ENCODE measurements around the gene TAAR1. TPM values are rescaled to one million over a fixed set of nuclear protein-coding genes. Genes with fewer than 3 reads are reported as not detected.

The TAAR1 gene
- total and polyA plus RNA-seq, 2 experiments from 2014 or later: not detected

DNA sequence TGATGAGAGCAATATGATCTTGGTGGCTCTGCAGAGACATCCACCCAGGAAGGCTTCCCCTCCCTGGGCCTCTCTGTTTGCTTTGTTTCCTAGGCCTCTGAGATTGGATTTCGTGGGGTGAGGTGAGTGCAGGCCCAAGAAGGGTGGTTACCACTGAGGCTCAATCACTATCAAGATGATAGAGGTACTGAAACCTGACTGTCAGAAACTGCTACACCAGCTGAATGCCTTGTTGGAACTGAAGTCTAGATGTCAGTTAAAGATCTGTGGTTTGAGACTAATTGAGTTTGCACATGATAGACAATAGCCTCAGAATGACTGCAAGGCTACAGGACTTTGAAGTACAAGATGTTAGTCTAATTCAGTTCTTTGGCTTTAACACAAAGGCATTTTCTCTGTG lies 39.6 kb upstream of the TAAR1 start (continued):
- no peak for TF ChIP-seq ZNF331 (CRISPR knock-in tag; IDR thresholded peaks at IDR 0.05; ENCODE audit: low read depth)

DNA sequence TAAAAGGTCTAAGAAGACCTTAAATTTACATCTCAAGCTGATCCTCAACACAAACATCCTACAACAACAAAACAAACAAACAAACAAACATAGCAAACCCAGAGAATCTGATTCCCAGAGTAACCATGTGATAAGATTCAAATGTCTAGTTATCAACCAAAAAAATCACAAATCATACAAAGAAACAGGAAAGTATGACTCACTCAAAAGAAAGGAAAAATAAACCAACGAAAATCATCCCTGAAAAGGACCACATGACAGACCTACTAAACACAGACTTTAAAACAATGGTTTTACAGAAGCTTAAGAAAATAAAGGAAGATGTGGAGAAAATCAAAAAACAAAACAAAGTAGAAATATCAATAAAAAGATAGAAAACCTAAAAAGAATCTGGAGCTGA lies 36.8 kb upstream of the TAAR1 start:
- H3K36me3 ChIP-seq (ENCODE audit: insufficient read depth): no peaks in the 10 kb centered on the region
- H4K20me1 ChIP-seq (replicated peaks; ENCODE audit: insufficient read depth): no peaks in the 10 kb centered on the region
- no peak overlapping the region for H2AFZ ChIP-seq
- ATAC-seq (no peak), DNase-seq (ENCODE audit: low spot score) (no peak)
- Mint-ChIP-seq H3K9me3 (peaks cover 11% of the 10 kb centered on the region), H3K36me3 (ENCODE audit: low read depth) (0 out of 3 replicates have a peak, but pooled peaks cover 7% of the 10 kb centered on the region), H3K4me1 (no peaks in the 10 kb centered on the region), H3K27me3 (ENCODE audit: insufficient read depth, low read depth, poor library complexity) (no peaks in the 10 kb centered on the region), H3K4me3 (no peak overlapping the region), H3K27ac (no peak overlapping the region)
- no peaks in the 10 kb centered on the region for H3K79me2 ChIP-seq (replicated peaks; ENCODE audit: insufficient read depth)
- no peaks in the 10 kb centered on the region for H3K27me3 ChIP-seq (ENCODE audit: insufficient read depth)
- H3K9me2 ChIP-seq (ENCODE audit: insufficient read depth): no peaks in the 10 kb centered on the region
- H3K4me1 ChIP-seq (ENCODE audit: insufficient read depth): no peaks in the 10 kb centered on the region
- no peak for TF ChIP-seq NANOG (IDR thresholded peaks at IDR 0.05; ENCODE audit: borderline replicate concordance)
- TF ChIP-seq, protein P1, sequence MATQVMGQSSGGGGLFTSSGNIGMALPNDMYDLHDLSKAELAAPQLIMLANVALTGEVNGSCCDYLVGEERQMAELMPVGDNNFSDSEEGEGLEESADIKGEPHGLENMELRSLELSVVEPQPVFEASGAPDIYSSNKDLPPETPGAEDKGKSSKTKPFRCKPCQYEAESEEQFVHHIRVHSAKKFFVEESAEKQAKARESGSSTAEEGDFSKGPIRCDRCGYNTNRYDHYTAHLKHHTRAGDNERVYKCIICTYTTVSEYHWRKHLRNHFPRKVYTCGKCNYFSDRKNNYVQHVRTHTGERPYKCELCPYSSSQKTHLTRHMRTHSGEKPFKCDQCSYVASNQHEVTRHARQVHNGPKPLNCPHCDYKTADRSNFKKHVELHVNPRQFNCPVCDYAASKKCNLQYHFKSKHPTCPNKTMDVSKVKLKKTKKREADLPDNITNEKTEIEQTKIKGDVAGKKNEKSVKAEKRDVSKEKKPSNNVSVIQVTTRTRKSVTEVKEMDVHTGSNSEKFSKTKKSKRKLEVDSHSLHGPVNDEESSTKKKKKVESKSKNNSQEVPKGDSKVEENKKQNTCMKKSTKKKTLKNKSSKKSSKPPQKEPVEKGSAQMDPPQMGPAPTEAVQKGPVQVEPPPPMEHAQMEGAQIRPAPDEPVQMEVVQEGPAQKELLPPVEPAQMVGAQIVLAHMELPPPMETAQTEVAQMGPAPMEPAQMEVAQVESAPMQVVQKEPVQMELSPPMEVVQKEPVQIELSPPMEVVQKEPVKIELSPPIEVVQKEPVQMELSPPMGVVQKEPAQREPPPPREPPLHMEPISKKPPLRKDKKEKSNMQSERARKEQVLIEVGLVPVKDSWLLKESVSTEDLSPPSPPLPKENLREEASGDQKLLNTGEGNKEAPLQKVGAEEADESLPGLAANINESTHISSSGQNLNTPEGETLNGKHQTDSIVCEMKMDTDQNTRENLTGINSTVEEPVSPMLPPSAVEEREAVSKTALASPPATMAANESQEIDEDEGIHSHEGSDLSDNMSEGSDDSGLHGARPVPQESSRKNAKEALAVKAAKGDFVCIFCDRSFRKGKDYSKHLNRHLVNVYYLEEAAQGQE (IDR thresholded peaks at IDR 0.05; ENCODE audit: unreplicated experiment): no peak
- TF ChIP-seq EZH2 (IDR thresholded peaks at IDR 0.05; ENCODE audit: low read depth, unreplicated experiment): no peak
- TF ChIP-seq EZH2phosphoT487 (IDR thresholded peaks at IDR 0.05; ENCODE audit: unreplicated experiment): no peak
- TF ChIP-seq, protein P2, sequence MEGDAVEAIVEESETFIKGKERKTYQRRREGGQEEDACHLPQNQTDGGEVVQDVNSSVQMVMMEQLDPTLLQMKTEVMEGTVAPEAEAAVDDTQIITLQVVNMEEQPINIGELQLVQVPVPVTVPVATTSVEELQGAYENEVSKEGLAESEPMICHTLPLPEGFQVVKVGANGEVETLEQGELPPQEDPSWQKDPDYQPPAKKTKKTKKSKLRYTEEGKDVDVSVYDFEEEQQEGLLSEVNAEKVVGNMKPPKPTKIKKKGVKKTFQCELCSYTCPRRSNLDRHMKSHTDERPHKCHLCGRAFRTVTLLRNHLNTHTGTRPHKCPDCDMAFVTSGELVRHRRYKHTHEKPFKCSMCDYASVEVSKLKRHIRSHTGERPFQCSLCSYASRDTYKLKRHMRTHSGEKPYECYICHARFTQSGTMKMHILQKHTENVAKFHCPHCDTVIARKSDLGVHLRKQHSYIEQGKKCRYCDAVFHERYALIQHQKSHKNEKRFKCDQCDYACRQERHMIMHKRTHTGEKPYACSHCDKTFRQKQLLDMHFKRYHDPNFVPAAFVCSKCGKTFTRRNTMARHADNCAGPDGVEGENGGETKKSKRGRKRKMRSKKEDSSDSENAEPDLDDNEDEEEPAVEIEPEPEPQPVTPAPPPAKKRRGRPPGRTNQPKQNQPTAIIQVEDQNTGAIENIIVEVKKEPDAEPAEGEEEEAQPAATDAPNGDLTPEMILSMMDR (conservative IDR thresholded peaks at IDR 0.05; ENCODE audit: low read depth in 2 of 2): no peak
- TF ChIP-seq JUNB (IDR thresholded peaks at IDR 0.05; ENCODE audit: unreplicated experiment): no peak
- no peak overlapping the region for H3K4me2 ChIP-seq
- H3K4me3 ChIP-seq: no peak overlapping the region
- no peak overlapping the region for H3K27ac ChIP-seq (ENCODE audit: low read depth)
- no peaks in the 10 kb centered on the region for H3F3A ChIP-seq (replicated peaks; ENCODE audit: low read depth)

DNA sequence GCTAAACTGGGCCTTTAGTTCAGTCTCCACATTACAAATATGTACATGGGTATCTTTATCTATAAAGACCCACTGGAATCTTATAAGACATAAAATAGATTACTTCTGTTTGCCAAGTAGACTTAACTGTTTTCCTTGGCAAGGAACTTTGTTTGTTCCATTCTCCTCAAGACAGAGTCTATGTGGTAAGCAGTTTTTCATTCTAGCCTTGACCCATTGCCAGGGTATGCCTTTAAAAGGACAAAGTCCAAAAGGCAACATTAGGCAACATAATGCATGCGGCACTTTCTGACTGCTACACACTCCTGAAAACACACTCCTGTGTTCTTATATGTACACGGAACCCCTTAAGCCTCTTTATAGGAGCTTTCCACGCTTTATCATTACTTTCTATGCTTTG lies 34.5 kb upstream of the TAAR1 start:
- H3K36me3 ChIP-seq (ENCODE audit: insufficient read depth): no peaks in the 10 kb centered on the region
- no peak overlapping the region for H3K4me2 ChIP-seq
- H3K4me1 ChIP-seq (ENCODE audit: insufficient read depth): no peaks in the 10 kb centered on the region
- no peaks in the 10 kb centered on the region for H3K79me2 ChIP-seq (replicated peaks; ENCODE audit: insufficient read depth)
- no peak overlapping the region for H2AFZ ChIP-seq
- Mint-ChIP-seq H3K4me3 (no peak overlapping the region), H3K9me3 (peaks cover 11% of the 10 kb centered on the region), H3K36me3 (ENCODE audit: low read depth) (0 out of 3 replicates have a peak, but pooled peaks cover 7% of the 10 kb centered on the region), H3K4me1 (no peaks in the 10 kb centered on the region), H3K27ac (no peak overlapping the region), H3K27me3 (ENCODE audit: insufficient read depth, low read depth, poor library complexity) (no peaks in the 10 kb centered on the region)
- DNase-seq (ENCODE audit: low spot score) (no peak), ATAC-seq (no peak)
- no peaks in the 10 kb centered on the region for H3F3A ChIP-seq (replicated peaks; ENCODE audit: low read depth)
- no peaks in the 10 kb centered on the region for H3K9me2 ChIP-seq (ENCODE audit: insufficient read depth)
- no peaks in the 10 kb centered on the region for H4K20me1 ChIP-seq (replicated peaks; ENCODE audit: insufficient read depth)
- H3K4me3 ChIP-seq: no peak overlapping the region
- H3K27ac ChIP-seq (ENCODE audit: low read depth): no peak overlapping the region
- no peaks in the 10 kb centered on the region for H3K27me3 ChIP-seq (ENCODE audit: insufficient read depth)
- TF ChIP-seq, protein P1 (IDR thresholded peaks at IDR 0.05; ENCODE audit: unreplicated experiment): no peak
- TF ChIP-seq EZH2phosphoT487 (IDR thresholded peaks at IDR 0.05; ENCODE audit: unreplicated experiment): no peak
- TF ChIP-seq, protein P2 (conservative IDR thresholded peaks at IDR 0.05; ENCODE audit: low read depth in 2 of 2): no peak
